GM12891 (cell line): ENCODE measurements around the gene LEP.

ENCODE experiments used
- POLR2A ChIP-seq: IDR thresholded peaks from 2 replicates; pipeline ENCODE4 v1.6.1; 2011; ENCODE audit warnings: low read depth, low read length, control low read depth
- POLR2AphosphoS5 ChIP-seq: IDR thresholded peaks from 2 replicates; pipeline ENCODE4 v1.6.1; 2011; ENCODE audit warnings: low read depth, low read length, control low read depth
- POU2F2 ChIP-seq: IDR thresholded peaks from 2 replicates; pipeline ENCODE4 v1.6.1; 2011; ENCODE audit warnings: low read depth, mild to moderate bottlenecking, control low read depth, low read length, moderate library complexity
- TAF1 ChIP-seq: IDR thresholded peaks from 2 replicates; pipeline ENCODE4 v1.6.1; 2011; ENCODE audit warnings: low read depth, low read length, control low read depth

- no peak for TF ChIP-seq POLR2A
- no peak for TF ChIP-seq POLR2AphosphoS5
- TF ChIP-seq POU2F2: no peak
- no peak for TF ChIP-seq TAF1
Observed at GRCh38 chr7:128264477-128264876, 23.4 kb downstream of the LEP start.
